Urinary bladder (tissue), 4 donors: ENCODE measurements around the gene GSG1L. TPM values are rescaled to one million over a fixed set of nuclear protein-coding genes. Genes with fewer than 3 reads are reported as not detected.

Experiments used
- DNase-seq: peaks from one replicate; pipeline ENCODE4 v3.0.0-alpha.2; 2015; ENCODE audit errors: extremely low spot score
- H3K27ac ChIP-seq: one replicate; pipeline ENCODE4 v1.5.1; 2013; ENCODE audit warnings: low read depth, mild to moderate bottlenecking, moderate library complexity
- H3K36me3 ChIP-seq: one replicate; pipeline ENCODE4 v1.6.1; 2013; ENCODE audit warnings: mild to moderate bottlenecking, moderate library complexity; ENCODE audit not compliant: insufficient read depth
- H3K4me1 ChIP-seq: one replicate; pipeline ENCODE4 v1.6.1; 2013; ENCODE audit warnings: mild to moderate bottlenecking, moderate library complexity; ENCODE audit not compliant: insufficient read depth
- H3K4me3 ChIP-seq: one replicate; pipeline ENCODE4 v1.5.1; 2013; ENCODE audit warnings: low read depth, low read length
- WGBS: extraction: QIAGEN DNeasy Blood & Tissue Kit; methylation state at CpG from one replicate; pipeline ENCODE4 v1.1.7; 2013; 5-methylcytosine and 5-hydroxymethylcytosine counted together
- polyA plus RNA-seq: library from polyadenylated mRNA; stranded (reverse); fragments of 200-250 nt; gene quantifications from one replicate; pipeline ENCODE4 v1.2.3, GENCODE V29; 2013
- total RNA-seq: library from RNA; depleted of rRNA; stranded (reverse); fragments of >200 nt; gene quantifications from one replicate; pipeline ENCODE4 v1.2.3, GENCODE V29; 2014
- donor health status: healthy with polysubstance abuse.
- donor health status: healthy.

GSG1L gene
- total and polyA plus RNA-seq, 2 donors = 0.53 to 1.7 TPM

DNA sequence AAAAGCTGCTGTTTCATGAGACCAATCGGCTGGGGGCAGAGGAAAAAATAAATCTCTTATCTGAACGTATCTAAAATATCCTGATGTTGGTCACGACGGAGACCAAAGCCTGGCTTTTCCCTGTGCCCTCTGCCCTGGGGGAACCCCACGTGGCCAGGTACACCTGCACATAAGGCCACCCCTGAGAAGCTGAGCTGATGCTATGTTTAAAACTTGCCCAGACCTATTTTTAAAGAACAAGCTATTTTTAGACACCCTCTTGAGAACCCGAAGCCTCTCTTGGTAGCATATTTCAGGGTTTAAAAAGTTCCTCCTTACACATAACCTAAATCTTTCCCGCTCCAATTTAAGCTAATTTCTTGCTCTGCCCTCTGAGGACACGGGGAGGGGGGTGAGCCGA is 210.4 kb downstream of the GSG1L start:
- WGBS = 44% methylated on average over 9 of the region's 9 CpGs
- no peak overlapping the region for H3K27ac ChIP-seq
- no peaks in the 10 kb centered on the region for H3K36me3 ChIP-seq
- DNase-seq = no peak
- no peak overlapping the region for H3K4me3 ChIP-seq
- H3K4me1 ChIP-seq = no peaks in the 10 kb centered on the region

GRCh38 chr16:27852681-27853080 is 210.8 kb downstream of the GSG1L start:
- no peaks in the 10 kb centered on the region for H3K4me1 ChIP-seq
- H3K27ac ChIP-seq = no peak overlapping the region
- WGBS = 70% methylated on average over 13 of the region's 13 CpGs
- no peaks in the 10 kb centered on the region for H3K36me3 ChIP-seq
- H3K4me3 ChIP-seq = no peak overlapping the region
- DNase-seq = no peak

- Histone ChIP-seq H3K4me3 (no peak overlapping the region), H3K36me3 (no peaks in the 10 kb centered on the region), H3K27ac (no peak overlapping the region), H3K4me1 (no peaks in the 10 kb centered on the region)
- no peak for DNase-seq
- 86% methylated on average over 7 of the region's 7 CpGs for WGBS
These were observed 211.4 kb downstream of the GSG1L start for GRCh38 chr16:27852116-27852515.

GRCh38 chr16:27851586-27851985 is 211.9 kb downstream of the GSG1L start:
- no peak for DNase-seq
- WGBS = 74% methylated on average over 9 of the region's 9 CpGs
- H3K4me3 ChIP-seq = no peak overlapping the region
- no peaks in the 10 kb centered on the region for H3K4me1 ChIP-seq
- H3K27ac ChIP-seq = no peak overlapping the region
- H3K36me3 ChIP-seq = no peaks in the 10 kb centered on the region

DNA sequence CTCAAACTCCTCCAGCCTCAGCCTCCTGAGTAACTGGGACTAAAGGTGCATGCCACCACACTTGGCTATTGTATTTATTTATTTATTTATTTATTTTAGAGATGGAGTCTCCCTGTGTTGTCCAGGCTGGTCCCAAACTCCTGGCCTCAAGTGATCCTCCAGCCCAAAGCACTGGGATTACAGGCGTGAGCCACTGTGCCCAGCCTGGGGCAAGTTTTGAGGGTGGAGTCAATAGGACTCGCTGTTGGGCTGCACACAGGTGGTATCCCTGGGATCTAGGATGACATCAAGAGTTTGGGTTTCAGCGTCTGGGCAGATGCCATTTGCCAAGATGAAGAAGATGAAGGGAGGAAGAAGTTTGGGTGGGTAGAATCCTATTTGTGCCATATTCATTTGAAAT is 213.9 kb downstream of the GSG1L start:
- H3K4me3 ChIP-seq = no peak overlapping the region
- no peaks in the 10 kb centered on the region for H3K36me3 ChIP-seq
- H3K4me1 ChIP-seq = no peaks in the 10 kb centered on the region
- H3K27ac ChIP-seq = no peak overlapping the region
- WGBS = 88% methylated on average over 3 of the region's 3 CpGs
- DNase-seq = no peak

DNA sequence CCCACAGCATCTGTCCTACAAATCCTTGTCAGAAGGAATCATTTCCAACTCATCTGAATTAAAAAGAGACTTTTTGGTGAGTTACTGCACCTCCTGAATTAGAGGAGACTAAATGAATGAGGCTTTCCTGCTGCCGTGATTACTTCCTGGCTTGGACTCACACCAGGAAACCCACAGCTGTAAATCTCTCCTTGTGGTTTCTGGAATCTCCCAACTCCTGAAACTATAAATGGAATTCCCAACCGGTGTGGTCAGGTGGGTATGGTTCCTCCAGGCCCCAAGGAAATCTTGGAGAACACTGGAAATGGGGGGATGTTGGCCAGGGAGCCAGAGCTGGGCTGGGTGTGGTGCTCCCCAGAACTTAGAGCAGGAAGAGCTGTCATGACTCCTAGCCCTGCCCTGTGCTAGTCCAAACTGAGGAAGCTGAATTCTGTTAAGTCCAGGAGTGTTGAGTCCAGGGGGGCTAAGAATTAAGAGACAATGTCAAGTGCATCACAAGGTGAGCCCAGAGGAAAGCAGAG is 216.4 kb downstream of the GSG1L start:
- WGBS = 13% methylated on average over 2 of the region's 2 CpGs
- no peaks in the 10 kb centered on the region for H3K4me1 ChIP-seq
- no peak overlapping the region for H3K4me3 ChIP-seq
- no peak overlapping the region for H3K27ac ChIP-seq
- no peaks in the 10 kb centered on the region for H3K36me3 ChIP-seq
- no peak for DNase-seq

GRCh38 chr16:27844826-27845225 is 218.7 kb downstream of the GSG1L start:
- WGBS = 84% methylated on average over 8 of the region's 8 CpGs
- Histone ChIP-seq H3K4me1 (no peaks in the 10 kb centered on the region), H3K36me3 (no peaks in the 10 kb centered on the region), H3K4me3 (no peak overlapping the region), H3K27ac (no peak overlapping the region)
- DNase-seq = no peak

- no peak for DNase-seq
These were observed 219.7 kb downstream of the GSG1L start for GRCh38 chr16:27843800-27844199.

DNA sequence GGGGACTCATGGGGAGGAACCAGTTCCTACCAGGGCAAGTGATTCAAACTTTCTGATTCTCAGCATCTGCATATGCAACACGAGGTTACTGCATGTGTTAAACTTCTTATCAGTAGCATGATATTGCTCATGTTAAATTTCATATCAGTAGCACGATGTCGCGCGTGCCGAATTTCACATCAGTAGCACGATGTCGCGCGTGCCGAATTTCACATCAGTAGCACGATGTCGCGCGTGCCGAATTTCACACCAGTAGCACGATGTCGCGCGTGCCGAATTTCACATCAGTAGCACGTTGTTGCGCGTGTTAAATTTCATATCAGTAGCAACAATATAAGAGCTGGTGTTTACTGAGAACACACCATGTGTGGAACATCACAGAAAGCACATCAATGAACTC is 221.6 kb downstream of the GSG1L start:
- no peak overlapping the region for H3K4me3 ChIP-seq
- 85% methylated on average over 24 of the region's 24 CpGs for WGBS
- H3K36me3 ChIP-seq = no peaks in the 10 kb centered on the region
- no peaks in the 10 kb centered on the region for H3K4me1 ChIP-seq
- no peak overlapping the region for H3K27ac ChIP-seq
- no peak for DNase-seq

More at GRCh38 chr16:27843800-27844199, 219.7 kb downstream of the GSG1L start:
- H3K36me3 ChIP-seq = no peaks in the 10 kb centered on the region
- no peak overlapping the region for H3K27ac ChIP-seq
- H3K4me1 ChIP-seq = no peaks in the 10 kb centered on the region
- no peak overlapping the region for H3K4me3 ChIP-seq
- WGBS = 28% methylated on average over 1 of the region's 1 CpG

- no peaks in the 10 kb centered on the region for H3K36me3 ChIP-seq
- no peak for DNase-seq
- no peaks in the 10 kb centered on the region for H3K4me1 ChIP-seq
- no peak overlapping the region for H3K27ac ChIP-seq
- WGBS = 71% methylated on average over 16 of the region's 16 CpGs
- H3K4me3 ChIP-seq = no peak overlapping the region
These were observed 222.3 kb downstream of the GSG1L start for GRCh38 chr16:27841061-27841801.

DNA sequence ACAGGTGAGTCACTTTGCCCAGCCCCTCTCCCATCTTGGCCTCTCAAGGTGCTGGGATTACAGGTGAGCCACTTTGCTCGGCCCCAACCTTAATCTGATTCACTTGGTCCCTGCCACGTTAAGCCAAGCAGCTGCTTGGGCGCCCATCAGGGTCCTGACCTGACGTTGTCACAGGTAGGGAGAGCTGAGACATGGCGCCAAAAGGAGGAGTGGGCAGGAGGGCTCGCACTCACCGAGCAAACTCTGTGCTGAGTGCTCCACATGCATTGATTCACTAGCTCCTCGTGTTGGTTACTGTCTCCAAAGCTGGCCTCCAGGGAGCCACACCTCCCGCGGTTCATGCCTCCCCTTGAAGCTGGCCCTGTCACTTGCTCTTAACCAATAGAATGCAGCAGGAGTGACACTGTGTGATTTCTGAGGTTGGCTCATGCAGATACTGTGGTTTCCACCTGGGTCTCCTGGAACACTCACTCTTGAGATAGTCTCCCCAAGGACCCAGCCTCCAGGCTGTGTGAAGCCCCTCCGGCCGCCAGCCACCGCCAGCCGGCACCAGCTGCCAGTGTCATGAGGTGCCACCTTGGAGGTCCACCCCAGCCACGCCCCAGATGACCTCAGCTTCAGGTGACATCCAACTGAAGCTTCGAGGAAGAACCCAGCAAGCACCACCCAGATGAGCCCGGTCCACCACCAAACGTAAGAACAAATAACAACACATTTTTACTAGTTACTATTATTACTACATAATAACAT is 223.0 kb downstream of the GSG1L start:
- WGBS = 79% methylated on average over 18 of the region's 18 CpGs
- no peaks in the 10 kb centered on the region for H3K36me3 ChIP-seq
- no peak for DNase-seq
- no peaks in the 10 kb centered on the region for H3K4me1 ChIP-seq
- H3K27ac ChIP-seq = no peak overlapping the region
- H3K4me3 ChIP-seq = no peak overlapping the region

GRCh38 chr16:27839419-27839818 is 224.1 kb downstream of the GSG1L start:
- no peak for DNase-seq

DNA sequence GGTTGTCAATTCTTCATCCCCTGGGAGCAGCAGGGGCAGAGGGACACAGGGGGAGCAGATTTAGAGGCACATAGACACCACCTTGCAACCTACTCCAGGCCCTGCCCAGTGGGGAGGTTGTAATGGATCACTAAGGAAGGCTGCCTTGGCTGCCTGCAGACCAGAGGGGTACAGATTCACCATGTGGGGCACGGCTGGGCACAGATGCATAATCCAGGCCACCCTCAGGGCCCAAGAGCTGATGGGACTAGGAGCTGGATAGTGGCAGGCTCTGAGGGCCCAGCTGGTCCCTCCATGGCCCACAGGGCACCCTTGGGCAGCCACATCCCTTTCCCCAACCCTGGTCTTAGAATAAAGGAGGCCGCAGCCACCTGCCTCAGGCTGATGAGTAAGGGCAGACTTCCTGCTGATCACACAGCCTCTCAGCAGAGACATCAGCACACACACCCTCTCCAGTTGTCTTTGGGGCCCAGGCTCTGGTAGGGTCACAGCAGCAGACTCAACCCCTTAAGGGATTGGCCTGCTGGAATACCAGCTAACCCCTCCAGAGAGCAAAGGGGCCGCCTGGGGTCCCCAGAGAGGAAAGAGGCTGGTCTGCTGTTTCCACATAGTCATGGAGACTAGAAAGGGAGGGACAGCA is 224.9 kb downstream of the GSG1L start:
- no peak for DNase-seq
- Histone ChIP-seq H3K4me1 (no peaks in the 10 kb centered on the region), H3K36me3 (no peaks in the 10 kb centered on the region), H3K4me3 (no peak overlapping the region), H3K27ac (no peak overlapping the region)
- WGBS = 76% methylated on average over 3 of the region's 3 CpGs

More at GRCh38 chr16:27839419-27839818, 224.1 kb downstream of the GSG1L start:
- 81% methylated on average over 2 of the region's 2 CpGs for WGBS
- Histone ChIP-seq H3K27ac (no peak overlapping the region), H3K4me3 (no peak overlapping the region), H3K4me1 (no peaks in the 10 kb centered on the region), H3K36me3 (no peaks in the 10 kb centered on the region)

DNA sequence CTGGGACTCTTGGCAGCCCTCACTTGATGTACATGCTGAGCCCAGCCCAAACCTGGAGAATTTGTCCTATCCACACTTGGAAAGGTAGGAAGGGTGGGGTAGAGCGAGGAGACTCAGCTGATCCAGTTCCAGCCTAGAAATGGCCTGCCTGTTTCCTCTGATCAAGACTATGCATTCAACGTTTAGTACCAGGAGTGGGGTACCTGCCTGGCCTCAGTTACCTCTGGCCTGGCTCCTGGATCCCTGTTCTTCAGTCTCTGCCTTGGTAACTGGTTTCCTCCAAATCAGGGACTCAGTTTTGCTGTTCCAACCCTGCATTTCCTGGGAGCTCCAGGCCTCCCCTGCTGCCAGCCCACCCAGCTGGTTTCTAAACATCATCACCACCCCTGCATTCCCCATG is 233.5 kb downstream of the GSG1L start:
- no peak for DNase-seq

More for the DNA sequence above, 233.5 kb downstream of the GSG1L start:
- Histone ChIP-seq H3K36me3 (no peaks in the 10 kb centered on the region), H3K4me1 (no peaks in the 10 kb centered on the region), H3K4me3 (no peak overlapping the region), H3K27ac (no peak overlapping the region)
- WGBS = 82% methylated on average over 2 of the region's 2 CpGs
